Stimulated activated CD4-positive, alpha-beta T cell treated with anti-CD3 and anti-CD28 coated beads, Interleukin-4, amount 100 ng/mL, for 24 hours (primary cell): ENCODE data around the gene VMP1.
"Not testable (repeated sequence)": the region's sequence is repeated elsewhere in the genome, so short reads cannot be mapped to it uniquely, and the experiment has no call there.

Experiments used
- DNase-seq: peaks from one replicate; pipeline ENCODE4 v3.0.0-alpha.2; 2020

Gene VMP1

DNA sequence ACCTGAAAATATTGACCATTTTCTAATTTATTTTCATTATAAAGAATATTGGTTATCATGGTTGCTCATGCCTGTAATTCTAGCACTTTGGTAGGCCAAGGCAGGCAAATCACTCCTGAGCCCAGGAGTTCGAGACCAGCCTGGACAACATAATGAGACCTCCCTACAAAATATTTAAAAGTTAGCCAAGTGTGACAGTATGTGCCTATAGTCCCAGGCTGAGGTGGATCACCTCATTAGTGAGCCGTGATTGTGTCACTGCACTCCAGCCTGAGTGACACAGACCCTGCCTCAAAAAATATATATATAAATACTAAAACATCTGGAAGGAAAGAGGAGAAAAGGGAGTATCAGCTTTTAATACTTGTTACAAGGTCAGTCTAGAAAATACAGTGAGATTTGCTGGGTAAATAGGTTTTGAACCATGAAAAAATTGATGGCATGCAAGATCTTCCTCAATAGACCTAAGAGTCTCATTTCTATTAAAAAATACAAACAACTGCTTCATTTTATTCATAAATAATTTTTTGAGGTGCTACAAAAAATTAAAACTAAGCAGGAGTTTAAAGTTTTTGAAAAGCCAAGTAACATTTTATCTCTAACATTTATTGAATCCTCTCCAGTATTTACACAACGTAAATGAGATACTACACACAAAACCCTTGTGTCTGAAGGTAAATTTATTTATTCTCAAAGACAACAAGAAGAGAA lies 137.6 kb downstream of the VMP1 start:
- DNase-seq = no peak

DNA sequence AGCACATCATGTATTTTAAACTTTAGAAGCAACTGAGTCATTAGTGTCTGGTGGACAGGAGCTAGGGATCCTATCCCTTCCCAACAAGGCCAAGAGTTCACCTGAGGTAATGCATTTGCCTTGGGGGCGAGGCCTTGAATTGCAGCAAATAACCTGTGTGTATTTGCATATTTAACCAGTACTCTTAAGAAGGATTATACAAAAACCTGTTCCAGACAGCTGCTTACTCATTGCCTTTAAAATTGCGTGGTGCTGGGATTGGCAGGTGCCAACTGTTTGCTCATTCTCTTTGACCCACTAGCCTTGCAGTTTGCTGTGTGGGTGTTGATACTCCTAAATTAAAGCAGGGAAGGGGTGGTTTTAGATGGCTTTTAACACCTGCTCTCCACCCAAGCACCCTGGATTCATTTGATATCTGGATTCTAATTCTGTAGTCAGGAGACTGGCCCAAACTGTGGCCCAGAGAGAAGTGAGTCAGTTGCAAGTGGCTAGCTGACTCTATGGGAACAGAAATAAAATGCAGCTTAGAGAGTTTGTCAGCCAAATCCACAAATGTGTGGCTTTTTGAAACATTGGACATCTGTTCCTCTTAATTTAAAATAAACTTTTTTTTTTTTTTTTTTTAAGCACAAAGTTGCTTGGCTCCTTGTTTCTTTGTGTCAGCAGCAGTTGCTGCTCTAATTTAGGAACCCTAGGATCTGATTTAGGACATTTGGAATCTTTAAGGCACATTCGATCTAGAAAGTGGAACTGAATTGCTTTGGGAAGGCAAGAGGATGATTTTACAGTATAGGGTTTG lies 138.3 kb downstream of the VMP1 start:
- peak; percentile 57 for DNase-seq

DNA sequence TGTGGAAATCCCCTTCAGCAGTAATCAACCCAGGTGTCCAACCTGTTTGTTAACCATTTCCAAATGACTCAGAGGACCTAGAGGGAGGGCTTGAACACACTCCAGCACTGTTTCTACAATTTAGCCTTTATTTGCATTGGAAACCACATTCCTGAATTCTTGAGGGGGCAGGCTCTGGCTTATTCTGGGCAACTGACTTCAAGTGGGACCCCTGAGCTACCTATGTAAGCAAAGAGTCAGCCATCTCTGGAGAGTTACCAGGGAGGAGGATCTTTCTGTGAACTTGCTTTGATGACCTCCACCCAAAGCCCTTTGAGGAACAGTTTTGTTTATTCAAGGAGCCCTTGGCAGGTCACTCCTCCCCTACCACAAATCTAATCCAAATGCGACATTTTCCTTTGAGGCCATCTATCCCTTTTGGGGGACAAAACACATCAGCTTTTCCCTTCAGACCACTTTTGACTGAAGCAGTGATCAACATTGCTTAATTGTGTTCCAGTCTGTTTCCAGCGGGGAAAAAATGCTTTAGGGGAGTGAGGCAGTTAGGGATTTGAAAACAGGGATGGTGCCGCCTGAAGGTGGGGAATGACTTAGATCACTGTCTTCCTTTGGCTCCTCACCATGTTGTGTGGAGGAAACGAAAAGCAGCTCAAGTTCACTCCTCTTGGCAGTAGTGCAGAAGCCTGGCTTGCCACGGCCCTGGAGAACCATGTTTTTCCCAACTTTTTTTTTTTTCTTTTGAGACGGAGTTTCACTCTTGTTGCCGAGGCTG lies 139.1 kb downstream of the VMP1 start:
- DNase-seq = peak; percentile 45

DNA sequence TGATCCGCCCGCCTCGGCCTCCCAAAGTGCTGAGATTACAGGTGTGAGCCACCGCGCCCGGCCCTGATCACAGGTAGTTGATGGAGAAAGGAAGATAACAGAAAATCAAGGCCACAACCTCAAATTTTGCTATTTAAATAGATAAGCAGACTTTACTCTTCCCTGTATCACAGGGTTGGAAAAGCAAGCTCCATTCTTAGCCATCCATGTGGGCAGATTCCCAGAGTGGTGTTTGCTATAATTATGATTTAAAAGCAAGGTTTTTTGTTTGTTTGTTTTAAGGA lies 140.9 kb downstream of the VMP1 start:
- DNase-seq = no peak

DNA sequence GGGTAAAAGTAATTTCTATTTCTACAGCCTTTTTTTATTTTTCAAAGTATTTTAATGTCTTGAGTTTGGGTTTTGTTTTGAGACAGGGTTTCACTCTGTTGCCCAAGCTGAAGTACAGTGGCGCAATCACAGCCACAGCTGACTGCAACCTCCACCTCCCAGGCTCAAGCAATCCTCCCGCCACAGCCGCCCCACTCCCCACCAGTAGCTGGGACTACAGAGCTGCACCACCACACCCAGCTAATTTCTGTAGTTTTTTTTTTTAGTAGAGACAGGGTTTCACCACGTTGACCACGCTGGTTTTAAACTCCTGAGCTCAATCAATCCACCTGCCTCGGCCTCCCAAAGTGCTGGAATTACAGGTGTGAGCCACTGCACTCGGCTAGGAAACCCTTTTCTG lies 141.3 kb downstream of the VMP1 start:
- peak; percentile 49 for DNase-seq

DNA sequence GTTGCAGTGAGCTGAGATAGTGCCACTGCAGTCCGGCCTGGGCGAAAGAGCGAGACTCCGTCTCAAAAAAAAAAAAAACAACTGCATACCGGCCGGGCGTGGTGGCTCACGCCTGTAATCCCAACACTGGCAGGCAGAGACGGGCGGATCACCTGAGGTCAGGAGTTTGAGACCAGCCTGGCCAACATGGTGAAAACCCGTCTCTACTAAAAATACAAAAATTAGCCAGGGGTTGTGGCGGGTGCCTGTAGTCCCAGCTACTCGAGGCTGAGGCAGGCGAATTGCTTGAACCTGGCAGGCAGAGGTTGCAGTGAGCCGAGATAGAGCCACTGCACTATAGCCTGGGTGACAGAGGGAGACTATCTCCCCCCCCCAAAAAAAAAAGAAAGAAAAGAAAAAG lies 142.9 kb downstream of the VMP1 start:
- DNase-seq = not testable (repeated sequence)

DNA sequence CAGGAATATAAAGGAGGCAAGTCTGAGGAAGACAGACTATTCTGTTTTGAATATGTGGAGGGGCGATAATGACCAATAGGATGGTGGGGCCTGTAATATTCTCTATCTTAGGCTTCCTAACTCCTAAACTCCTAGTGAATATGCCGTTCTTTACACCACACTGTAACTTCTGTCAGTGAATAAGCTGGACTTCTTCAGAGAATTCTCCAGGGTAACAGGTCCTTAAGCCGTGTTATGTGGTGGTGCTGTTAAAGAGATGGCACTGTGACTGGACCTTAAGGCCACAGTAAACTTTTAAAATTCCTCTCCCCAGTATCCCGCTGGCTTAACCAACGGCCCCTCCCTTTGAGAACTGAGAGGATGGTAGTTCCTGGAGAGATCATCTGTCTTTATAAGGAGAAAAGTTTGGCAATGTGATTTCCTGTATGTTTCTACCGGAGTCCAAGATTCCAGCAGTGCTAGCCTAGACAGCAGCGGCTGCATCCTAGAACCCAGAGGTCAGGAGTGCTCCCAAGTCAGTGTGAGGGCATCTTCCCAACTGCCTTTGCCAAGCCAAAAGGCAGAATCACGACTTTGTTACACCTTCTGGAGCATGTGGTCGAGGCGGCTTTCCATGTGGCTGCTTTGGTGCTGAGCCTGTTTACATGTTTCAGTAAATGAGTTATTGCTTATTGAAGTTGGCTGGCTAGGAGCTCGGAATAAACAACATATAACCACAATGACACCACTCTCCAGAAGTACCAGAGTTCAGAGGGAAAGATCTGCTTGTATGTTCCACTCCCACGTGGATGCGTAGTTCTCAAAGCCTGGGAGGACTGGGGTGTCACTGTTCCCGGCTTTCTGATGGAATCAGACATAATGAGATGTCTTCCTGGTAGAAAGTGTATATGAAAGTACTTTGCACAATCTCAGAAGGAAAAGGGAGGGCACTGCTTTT lies 144.3 kb downstream of the VMP1 start:
- DNase-seq = no peak

DNA sequence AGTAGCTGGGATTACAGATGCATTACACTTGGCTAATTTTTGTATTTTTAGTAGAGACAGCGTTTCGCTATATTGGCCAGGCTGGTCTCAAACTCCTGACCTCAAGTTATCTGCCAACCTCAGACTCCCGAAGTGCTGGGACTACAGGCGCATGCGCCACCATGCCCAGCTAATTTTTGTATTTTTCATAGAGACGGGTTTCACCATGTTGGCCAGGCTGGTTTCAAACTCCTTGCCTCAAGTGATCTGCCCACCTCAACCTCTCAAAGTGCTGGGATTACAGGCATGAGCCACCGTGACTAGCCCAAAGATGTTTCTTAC lies 145.4 kb downstream of the VMP1 start:
- not testable (repeated sequence) for DNase-seq

DNA sequence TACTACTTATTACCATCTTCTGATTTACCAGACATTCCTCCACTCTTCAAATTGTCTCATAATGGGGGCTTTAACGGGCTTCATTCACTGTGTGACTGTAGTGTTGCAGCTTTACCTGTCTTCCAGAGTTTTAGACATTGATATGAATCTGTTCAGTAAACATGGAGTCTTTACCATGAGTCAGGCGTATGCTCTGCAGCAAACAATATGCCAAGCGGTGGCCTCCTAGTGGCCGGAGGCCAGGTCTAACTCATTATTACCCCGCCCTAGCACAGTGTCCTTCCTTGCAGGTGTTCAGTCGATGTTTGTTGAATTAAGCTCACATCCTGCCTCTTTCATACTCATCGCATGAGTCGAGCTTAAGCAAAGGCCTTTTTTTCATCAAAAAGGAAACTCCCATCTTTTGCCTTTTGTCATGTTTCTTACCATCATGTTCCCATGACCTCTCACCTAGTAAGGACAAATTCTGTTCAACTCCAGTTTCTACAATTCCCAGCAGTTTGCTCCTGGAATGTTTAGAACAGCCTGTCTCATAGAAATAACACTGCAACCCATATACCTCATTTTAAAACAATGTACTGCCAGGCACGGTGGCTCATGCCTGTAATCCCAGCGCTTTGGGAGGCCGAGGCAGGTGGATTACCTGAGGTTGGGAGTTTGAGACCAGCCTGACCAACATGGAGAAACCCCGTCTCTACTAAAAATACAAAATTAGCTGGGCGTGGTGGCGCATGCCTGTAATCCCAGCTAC lies 145.9 kb downstream of the VMP1 start:
- DNase-seq = peak; percentile 73

DNA sequence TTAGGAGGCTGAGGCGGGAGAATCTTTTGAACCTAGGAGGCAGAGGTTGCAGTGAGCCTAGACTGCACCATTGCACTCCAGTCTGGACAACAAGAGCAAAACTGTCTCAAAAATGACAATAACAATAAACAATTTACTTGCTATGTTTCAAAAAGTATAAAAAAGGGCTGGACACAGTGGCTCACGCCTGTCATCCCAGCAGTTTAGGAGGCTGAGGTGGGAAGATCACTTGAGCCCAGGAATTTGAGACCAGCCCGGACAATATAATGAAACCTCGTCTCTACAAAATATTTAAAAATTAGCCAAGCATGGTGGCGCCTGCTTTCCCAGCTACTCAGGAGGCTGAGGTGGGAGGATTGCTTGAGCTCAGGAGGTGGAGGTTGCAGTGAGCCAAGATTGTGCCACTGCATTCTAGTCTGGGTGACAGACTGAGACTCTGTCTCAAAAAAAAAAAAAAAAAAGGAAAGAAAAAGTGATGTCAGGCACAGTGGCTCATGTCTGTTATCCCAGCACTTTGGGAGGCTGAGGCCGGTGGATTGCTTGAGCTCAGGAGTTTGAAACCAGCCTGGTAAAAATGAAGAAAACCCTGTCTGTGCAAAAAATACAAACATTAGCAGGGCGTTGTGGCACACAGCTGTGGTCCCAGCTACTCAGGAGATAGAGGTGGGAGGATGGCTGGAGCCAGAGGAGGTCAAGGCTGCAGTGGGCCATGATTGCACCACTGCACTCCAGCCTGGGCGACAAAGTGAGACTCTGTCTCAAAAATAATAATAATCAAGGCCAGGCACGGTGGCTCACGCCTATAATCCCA lies 146.7 kb downstream of the VMP1 start:
- not testable (repeated sequence) for DNase-seq

DNA sequence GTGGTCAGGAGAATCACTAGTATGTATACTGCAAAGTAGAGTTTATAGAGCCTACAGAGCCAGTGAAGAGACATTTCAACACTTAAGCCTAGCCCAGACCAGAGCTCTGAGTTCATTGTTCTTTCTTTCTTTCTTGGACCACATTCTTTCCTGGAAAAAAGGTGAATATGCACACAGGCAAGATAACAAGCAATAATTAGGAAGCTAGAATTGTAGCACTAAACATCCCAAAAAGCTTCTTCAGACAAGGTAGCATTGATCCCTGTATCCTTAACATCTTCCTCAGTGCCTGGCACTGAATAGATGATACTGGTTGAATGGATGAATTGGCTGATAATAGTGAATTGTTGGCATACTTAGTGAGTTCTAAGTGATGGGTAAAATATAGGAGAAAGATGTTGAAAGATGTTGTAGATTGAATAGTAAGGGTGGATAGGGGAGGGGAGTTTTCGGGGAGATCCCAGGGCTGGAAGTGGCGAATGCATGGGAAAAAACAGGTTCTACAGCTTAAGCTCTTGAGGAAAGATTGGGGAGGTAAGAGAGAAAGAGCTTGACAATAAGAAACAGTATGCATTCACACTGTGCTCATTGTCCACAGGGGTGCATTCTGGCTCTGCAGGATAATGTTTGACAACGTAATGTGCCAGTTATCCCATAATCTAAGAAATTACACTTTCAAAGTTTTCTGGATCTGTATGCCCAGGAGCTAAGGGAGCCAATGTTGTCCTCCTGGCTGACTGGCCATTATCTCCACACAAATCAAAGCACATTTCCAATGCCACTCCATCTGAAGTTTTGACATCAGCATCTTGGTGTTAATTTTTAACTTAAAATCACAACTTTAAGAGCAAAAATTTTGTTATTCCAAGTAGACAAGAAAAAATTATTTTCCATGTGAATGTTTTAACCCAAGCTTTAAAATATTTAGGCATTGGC lies 149.7 kb downstream of the VMP1 start:
- DNase-seq = no peak

DNA sequence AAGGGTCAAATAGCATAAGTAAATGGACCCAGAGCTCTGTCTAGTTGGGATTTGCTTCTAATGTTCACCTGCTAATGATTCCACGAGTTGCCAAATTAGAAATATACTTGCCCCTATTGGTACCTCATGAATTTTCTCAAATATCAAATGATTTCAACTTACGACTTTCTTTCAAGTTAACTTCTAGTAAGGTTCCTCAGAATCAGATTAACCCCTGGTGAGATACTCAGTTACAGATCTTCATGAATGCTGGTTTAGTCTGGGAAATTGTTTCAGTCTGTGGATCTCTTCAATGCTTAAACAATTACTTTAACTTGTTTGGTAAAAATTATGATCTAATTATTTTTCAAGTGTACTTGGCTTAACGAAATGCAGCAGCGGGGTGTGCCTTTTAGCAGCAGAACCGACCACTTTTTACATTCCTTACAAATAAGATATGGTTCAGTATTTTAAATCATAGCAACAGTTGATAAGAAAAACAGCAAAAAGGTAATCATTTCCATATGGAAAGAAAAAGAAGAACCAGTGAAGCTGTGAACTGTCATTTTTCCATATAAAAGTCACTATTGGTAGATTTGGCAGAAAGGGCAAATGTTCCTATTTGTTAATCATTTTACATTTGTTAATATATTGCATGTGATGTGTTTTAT lies 150.8 kb downstream of the VMP1 start:
- DNase-seq = no peak

DNA sequence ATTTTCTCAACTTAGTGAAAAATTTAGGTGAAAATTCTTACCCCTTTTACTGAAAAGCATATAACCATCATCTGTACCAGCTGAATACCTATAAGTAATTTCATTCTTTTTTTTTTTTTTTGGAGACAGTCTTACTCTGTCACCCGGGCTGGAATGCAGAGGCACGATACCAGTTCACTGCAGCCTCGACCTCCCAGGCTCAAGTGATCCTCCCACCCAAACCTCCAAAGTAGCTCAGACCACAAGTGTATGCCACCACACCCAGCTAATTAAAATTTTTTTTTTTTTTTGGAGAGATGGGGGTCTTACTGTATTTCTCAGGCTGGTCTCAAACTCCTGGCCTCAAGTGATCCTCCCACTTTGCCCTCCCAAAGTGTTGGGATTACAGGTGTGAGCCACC lies 151.5 kb downstream of the VMP1 start:
- DNase-seq = no peak

DNA sequence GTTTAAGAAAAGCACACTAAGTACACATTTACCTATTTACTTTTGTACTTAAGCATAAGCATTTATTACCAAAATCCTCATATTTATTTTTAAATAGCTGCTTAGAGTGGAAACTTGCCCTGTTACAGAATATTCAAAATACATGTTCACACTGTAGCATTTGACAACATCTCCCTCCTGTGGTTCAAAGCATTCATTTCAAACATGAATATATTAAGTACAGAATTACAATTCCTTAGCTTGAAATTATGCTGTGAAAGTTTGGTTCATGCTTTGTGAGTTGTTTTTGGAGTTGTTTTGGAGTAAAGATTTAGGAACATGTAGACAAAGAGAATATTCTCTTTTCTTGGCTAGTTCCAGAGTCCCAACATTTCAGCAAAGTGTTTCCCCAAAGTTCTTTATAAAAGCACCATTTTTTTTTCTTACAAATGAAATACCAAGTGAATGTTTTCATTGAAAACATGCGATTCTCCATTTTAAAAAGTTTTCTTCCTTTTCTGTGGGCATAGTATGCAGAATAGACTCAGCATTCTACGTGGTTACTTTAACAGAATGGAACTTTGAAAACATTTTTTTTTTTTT lies 152.1 kb downstream of the VMP1 start:
- no peak for DNase-seq

DNA sequence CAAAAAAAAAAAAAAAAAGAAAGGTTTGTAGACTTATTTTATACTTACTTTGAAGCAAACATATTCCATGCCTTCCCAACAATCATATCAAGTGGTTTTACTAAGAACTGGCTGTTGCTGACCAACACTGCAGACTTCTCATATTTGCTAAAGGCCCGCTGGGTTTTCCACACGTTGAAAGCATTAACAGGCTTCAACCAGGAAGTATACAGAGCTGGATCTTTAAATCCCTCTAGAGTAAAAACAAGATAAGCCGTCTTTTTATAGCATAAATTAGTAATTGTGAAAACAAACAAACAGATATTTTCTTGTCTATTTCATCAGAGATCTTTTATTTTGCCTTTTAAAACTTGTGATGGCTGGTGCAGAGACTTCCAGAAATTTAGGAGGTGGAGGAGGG lies 156.2 kb downstream of the VMP1 start:
- no peak for DNase-seq

DNA sequence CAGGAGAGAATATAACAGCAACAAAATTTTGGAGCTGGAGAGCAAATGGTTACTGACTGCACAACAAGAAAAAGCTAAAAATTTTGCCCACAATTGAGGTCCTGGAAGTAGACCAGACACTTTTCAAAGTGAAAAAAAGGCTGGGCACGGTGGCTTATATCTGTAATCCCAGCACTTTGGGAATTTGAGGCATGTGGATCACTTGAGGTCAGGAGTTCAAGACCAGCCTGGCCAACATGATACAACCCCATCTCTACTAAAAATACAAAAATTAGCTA lies 162.4 kb downstream of the VMP1 start:
- no peak for DNase-seq

DNA sequence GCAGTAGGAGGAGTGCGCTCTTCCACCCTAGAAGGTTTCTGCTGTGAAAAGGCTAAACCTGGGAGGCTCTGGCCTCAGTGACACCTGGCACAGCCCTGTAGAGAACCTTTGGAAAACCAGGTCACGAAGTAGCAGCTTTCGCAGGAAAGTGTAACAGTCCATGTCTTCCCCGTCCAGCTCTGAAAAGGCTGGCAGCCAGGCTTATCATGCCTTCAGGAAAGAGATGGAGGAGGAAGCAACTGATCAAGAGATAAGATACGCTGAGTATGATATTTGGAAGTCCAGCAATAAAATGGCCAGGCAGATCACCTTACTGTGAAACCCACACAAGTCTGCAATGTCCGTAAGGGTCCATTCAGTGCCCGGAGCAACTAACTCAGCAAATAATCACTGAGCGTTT lies 163.0 kb downstream of the VMP1 start:
- no peak for DNase-seq

DNA sequence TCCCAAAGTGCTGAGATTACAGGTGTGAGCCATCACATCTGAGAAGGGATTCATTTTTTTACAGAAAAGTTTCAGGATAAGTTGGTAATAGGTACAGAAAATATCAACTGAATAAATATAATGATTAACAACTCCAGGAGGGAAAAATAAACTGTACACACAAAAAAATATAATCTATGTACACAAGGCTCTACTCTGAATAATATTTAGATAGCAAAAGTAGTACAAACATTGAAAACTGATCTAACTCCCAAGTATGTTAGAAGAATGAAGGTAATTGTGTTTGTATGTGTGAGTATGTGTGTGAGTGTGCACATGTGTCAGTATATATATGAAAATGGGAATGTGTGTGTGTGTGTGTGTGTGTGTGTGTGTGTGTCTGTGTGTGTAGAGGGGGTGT lies 164.9 kb downstream of the VMP1 start:
- DNase-seq = no peak

DNA sequence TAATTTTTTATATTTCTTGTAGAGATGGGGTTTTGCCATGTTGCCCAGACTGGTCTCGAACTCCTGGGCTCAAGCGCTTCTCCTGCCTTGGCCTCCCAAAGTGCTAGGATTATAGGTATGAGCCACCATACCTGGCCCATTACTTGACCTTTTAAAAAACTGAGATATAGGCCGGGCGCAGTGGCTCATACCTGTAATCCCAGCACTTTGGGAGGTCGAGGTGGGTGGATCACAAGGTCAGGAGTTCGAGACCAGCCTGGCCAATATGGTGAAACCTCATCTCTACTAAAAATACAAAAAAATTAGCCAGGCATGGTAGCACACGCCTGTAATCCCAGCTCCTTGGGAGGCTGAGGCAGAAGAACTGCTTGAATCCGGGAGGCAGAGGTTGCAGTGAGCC lies 166.0 kb downstream of the VMP1 start:
- not testable (repeated sequence) for DNase-seq

DNA sequence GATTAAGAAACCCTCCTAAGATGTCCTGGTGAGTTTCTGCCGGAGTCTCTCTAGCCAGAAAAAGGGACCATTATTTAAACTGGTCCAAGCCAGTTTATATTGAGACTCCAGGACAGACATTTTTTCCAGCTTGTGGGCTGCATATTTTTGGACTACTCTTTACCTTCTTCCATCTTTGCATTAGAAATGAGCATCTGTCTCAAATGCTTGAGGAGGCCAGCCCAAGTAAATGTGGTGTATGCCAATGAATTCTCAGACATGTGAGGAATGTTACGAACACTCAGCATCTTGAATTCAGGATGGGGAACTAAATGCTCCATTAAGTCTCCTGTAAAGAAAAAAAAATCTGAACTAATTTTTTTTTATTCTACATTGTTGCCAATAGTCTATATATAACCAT lies 166.9 kb downstream of the VMP1 start:
- no peak for DNase-seq
